DMS53 treated with DMSO at 0.1 percent for 48 hours (cell line): Measurements from ENCODE around the gene CCDC137.
"Not testable (repeated sequence)": the region's sequence is repeated elsewhere in the genome, so short reads cannot be mapped to it uniquely, and the experiment has no call there.

Experiments used
- DNase-seq: peaks from one replicate; lab custom pipeline; 2025; ENCODE audit not compliant: unreplicated experiment; lab: John Stamatoyannopoulos, UW

Gene CCDC137

GRCh38 chr17:81666342-81667191 lies at the start of gene CCDC137, which contains the start of gene OXLD1:
Gene CCDC137, plus strand, starts transcription at chr17:81666737. Its CDS starts 30 bp downstream, at chr17:81666767.
Gene OXLD1, minus strand, starts transcription at chr17:81666605. Its CDS starts 28 bp downstream, at chr17:81666577.
- peak; percentile 86 for DNase-seq

- DNase-seq, result no peak
These were observed 49.7 kb upstream of the CCDC137 start for GRCh38 chr17:81616877-81617276.

GRCh38 chr17:81618307-81618706 lies 48.2 kb upstream of the CCDC137 start:
- not testable (repeated sequence) for DNase-seq

- no peak for DNase-seq
These were observed 44.9 kb upstream of the CCDC137 start for GRCh38 chr17:81621494-81622130.

GRCh38 chr17:81630274-81630673 lies 36.3 kb upstream of the CCDC137 start:
- no peak for DNase-seq

GRCh38 chr17:81631482-81631881 lies 35.1 kb upstream of the CCDC137 start:
- no peak for DNase-seq

- DNase-seq, result no peak
These were observed 31.1 kb upstream of the CCDC137 start for GRCh38 chr17:81635431-81635830.

GRCh38 chr17:81635973-81636504 lies 30.5 kb upstream of the CCDC137 start:
- no peak for DNase-seq

GRCh38 chr17:81636505-81637288 lies 29.8 kb upstream of the CCDC137 start, which contains the start of the genes NPLOC4 and TSPAN10:
Gene NPLOC4, minus strand, starts transcription at chr17:81637112. Its CDS starts 182 bp downstream, at chr17:81636930.
Gene TSPAN10, plus strand, starts transcription at chr17:81637196. Its CDS starts 5,217 bp downstream, at chr17:81642413.
- peak; percentile 47 for DNase-seq

GRCh38 chr17:81638683-81639082 lies 27.9 kb upstream of the CCDC137 start:
- no peak for DNase-seq

GRCh38 chr17:81640011-81640410 lies 26.5 kb upstream of the CCDC137 start:
- DNase-seq, result no peak

GRCh38 chr17:81641825-81642489 lies 24.6 kb upstream of the CCDC137 start:
- no peak for DNase-seq

- DNase-seq, result no peak
These were observed 22.0 kb upstream of the CCDC137 start for GRCh38 chr17:81644496-81644895.

- DNase-seq, result no peak
These were observed 21.3 kb upstream of the CCDC137 start for GRCh38 chr17:81644976-81645952.

- DNase-seq, result no peak
These were observed 19.5 kb upstream of the CCDC137 start for GRCh38 chr17:81646869-81647600.

GRCh38 chr17:81647640-81648012 lies 18.9 kb upstream of the CCDC137 start:
- DNase-seq, result no peak

GRCh38 chr17:81648013-81648706 lies 18.4 kb upstream of the CCDC137 start:
- no peak for DNase-seq

- DNase-seq, result no peak
These were observed 17.8 kb upstream of the CCDC137 start for GRCh38 chr17:81648707-81649085.
